NCI-H1092 (cell line): Measurements from ENCODE around the gene RSPO4.
"Not testable (repeated sequence)": the region's sequence is repeated elsewhere in the genome, so short reads cannot be mapped to it uniquely, and the experiment has no call there.

Experiments used
- DNase-seq: peaks from one replicate; lab custom pipeline; 2025; lab: John Stamatoyannopoulos, UW

Gene RSPO4

DNA sequence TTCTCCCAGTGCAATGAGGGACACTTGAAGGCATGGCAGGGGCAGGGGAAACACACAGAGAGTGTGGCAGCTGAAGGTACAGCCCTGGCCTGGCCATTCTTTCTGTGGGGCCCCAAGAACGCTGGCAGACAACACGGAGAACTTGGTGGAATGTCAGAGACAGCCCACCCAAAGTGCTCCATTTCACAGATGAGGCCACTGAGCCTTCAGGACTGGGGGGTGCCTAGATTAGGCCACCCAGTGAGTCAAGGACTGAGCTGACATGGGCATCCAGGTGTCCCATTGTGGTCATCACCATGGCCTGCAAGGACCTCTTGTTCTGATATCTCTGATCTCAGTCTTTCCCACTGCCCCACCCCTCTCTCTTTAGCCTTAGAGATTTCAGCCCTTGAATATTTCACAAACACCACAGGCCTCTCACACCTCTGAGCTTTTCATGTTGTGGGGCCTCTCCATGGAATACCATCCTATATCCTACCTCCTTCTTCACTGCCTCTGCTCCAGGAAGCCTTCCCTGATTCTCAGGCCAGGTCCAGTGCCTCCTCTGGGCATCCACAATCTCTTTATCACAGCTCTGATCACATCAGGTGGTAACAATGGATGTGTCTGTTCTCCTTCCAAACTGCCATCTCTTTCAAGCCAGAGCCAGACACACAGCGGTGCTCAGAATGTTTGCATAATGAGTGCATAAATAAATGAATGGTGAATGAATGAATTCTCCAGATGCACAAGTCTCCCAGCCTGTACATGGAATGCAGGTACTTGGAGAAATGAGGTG is 2.0 kb upstream of the RSPO4 start:
- no peak for DNase-seq

DNA sequence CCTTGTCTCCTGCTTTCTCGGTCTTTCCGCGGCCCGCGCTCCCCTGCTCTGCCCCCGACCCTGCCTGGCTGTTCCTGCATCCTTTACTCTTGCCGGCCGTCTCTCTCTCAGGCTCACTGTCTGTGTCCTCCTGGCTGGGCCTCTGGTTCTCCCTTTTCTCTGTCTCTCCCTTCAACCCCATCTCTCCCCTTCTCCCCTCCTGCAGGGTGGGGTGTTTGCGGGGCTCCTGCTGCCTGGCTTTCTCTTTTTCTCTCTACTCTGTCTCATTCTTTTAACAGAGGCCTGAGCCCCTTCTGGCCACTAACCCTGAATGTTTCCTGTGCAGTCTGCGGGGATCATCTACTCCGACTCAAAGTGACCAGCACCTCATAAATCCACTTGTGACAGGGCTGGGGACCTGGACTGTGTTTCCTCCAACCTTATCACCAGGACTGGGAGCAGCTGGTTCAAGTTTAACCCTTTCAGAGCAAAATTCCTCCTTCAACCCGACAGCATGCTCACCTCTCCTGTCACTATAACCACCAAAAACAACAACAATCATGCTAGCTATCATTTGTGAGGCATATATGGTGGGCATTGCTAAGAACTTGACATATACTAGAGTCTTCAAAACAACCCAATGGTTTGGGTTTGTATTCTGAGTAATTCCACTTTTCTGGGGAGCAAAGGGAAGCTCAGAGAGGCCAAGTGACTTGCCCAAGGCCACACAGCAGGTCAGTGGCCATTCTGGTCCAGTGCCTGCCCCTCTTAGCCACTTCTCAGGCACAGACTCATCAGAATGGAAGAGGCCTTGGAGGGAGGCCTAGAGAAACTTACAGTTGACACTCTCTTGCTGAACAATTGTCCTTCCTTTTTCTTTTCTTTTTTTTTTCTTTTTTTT is 811 bp upstream of the RSPO4 start:
- no peak for DNase-seq

DNA sequence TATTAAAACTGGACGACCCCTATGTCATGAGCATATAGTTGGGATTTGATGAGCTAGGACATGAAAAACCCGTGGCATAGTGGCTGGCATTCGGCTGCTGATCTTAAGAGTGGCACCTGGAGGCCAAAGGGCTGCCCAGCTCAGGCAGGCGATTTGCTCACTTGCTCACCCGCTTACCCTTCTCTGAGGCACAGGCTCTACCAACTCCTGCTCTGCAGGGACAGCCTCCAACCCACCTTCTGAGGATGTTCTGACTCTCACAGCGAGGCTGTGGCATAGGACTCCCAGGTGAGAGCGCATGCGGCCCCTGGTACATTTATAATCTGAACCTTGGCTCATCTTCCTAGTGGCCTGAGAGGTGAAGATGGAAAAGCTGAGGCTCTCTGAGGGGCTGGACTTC is 995 bp downstream of the RSPO4 start:
- no peak for DNase-seq

DNA sequence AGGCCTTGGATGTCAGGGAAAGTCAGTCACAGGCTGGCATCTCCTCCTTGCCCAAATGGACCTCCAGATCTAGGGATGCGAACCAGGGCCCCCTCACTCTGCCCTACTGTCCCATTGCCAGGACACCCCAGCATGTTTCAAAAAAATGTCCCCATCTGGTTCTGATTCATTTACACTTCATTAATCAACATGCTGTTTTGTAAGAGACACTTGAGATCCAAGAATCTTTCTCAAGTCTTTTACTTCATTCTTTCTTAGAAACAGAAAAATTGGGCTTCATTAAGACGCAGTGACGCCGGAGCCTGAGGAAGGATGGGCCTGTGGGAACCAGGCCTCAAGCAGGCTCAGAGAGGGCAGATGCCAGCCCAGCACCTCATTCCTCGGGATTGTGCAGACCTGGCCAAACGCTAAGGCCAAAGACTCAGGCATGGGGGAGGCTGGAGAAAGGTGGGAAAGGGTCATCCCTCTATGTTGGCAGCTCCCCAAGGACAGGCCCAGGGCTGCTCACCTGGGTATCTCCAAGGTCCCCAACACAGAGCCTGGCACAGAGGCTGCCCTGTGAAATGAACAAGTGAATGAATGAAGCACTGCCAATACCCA is 3.8 kb downstream of the RSPO4 start:
- no peak for DNase-seq

DNA sequence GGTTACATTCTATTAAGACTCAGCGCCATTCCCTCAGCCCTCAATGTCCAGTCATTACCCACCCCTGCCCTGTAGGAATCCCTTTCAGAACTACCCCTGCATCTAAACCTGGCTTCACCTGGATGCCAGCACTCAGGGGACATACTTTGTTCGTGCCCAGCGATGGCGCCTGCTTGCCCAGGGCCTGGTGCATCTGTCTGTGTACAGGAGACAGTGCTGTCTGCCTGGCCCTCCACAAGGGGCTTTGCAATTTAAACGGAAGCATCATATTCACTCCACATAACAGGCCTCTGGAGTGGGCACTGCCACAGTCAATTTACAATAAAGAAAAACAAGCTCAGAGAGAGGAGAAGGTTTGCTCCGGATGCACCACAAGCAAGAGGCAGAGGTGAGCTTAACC is 4.6 kb downstream of the RSPO4 start:
- no peak for DNase-seq

DNA sequence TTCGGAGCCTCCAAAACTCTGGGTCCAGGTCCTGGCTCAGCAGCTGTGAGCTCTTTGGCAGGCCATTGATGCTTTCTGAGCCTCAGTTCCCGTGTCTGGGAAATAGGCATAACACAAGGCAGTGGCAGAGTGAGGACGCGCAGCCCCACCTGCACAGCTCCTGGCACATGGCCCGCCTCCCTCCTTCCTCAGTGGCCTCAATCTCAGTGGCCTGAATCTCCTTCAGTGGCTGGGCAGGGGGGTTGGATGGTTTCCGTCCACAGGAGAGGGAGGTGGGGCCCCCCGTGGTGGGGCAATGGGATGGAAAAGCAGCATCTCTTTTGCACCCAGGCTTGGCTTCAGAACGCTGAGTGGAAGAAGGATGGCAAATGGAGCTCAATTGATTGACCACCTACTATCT is 5.1 kb downstream of the RSPO4 start:
- no peak for DNase-seq

DNA sequence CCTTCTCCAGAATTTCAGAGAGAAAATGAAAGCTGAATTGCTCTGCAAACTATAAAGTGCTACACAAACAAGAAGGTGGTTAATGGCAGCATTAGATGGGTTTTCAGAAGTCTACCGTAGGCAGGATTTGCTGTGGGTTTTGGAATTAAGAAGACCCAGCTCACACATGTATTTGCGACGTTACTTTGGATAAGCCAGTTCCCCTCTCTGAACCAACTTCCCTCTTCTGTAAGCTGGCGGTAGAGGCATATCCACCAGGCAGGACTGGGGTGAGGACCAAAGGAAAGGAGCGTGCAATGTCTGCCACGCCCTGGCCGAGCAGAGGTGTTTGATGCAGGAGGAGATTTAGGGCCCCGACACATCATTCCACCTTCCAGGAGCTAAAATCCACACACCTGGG is 6.9 kb downstream of the RSPO4 start:
- DNase-seq, result no peak

DNA sequence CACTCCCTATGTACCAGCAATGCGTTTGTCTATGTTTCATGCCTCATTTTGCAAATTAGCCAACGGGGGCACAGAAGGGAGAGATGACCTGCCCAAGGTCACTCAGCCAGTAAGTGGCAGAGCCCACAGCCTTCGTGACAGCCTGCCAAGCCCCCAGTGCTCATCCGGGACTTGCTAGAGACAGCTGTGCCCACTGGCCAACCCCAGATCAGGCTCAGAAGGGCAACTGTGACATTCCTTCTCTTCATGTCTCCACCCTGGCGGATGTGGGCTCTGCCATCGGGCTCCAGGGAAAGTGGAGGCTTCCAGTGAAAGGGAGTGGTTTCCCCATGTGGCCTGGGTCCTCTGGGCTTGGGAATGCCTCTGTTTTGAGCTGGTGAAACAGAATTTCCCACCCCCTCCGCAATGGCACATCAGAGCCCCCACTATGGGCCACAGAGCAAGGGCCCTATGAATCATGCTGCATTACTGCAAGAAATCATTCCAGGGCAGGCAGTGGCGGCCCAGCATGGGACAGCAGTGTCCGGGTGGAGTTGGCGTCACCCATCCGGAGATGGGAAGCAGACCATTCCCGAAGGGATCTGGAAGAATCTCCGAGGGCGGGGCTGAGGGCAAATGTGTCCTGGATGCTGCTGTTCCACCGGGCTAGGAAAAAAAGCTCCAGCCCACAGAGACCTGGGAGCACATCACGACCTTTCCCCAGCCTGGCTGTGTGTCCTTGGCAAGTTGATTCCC is 9.1 kb downstream of the RSPO4 start:
- no peak for DNase-seq

DNA sequence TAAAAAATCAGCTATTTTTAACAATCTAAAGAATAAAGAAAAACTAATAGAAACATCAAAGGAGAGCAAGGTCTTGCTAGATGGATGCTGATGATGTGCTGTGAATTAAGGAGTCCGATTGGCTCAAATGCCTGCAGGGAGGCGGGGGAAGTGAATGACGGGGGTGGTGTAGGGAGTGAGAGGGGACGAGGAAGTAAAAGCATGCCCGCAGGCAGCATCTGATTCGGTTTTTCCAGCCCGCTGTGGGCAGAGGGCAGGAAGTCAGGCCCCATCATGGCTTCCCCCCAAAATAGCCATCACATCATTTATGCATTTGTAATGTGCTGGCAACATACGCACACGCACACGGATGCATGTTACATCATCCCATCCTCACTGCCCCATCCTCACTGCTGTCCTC is 10.3 kb downstream of the RSPO4 start:
- no peak for DNase-seq

DNA sequence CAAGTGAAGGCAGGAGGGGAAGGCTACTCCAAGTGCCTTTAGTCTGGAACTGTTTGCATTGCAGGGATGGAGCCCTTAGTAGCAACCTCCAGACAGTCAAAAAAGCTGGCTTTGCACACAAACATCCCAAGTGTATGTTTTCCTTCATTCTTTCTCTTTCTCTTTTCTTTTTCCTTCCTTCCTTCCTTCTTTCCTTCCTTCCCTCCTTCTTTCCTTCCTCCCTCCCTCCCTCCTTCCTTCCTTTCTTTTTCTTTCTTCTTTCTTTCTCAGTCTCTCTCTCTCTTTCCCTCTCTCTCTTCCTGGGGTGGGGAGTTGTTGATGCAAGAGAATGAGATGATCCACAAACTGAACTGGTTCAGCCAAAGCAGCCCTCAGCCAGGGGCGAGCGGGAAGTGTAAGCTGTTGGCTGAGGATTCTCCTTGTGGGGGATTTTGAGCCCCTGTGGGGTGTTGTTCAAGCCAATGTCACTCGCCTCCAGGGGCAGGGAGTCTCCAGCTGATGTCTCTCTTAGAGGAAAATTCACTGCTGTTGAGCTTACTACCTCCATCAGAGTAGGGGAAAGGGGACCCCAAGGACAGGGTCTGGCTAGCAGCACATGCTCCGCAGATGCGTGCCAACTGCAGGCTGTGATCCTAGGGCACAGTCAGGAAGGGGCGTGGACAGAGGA is 11.7 kb downstream of the RSPO4 start:
- DNase-seq, result no peak

DNA sequence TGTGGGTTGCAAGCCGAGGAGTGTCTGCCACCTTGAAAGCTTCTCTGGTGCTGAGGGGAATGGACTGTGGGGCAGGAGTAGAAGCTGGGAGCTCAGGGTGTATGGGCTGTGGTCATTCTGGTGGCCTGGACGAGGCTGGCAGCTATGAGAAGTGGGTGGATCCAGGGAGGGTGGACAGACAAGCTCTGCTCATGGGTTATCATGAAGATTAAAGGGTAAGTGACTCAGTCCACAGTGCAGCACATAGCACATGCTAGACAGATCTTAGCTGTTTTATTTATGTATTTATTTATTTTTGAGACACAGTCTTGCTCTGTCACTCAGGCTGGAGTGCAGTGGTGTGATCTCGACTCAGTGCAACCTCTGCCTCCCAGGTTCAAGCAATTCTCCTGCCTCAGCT is 13.8 kb downstream of the RSPO4 start:
- DNase-seq, result no peak

DNA sequence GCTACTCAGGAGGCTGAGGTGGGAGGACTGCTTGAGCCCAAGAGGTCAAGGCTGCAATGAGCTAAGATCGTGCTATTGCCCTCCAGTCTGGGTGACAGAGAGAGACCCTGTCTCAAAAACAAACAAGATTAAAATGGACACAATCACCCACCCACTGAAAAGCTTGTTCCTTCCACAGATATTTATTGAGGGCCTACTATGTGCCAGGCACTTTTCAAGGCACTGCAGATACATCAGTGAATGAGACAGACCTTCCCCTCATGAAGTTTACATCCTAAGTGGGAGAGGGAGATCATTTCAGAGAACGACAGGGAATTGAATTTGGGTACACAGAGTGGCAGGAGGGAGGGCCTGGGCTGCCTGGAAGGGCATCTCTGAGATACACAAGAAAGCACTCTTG is 14.4 kb downstream of the RSPO4 start:
- DNase-seq, result no peak

DNA sequence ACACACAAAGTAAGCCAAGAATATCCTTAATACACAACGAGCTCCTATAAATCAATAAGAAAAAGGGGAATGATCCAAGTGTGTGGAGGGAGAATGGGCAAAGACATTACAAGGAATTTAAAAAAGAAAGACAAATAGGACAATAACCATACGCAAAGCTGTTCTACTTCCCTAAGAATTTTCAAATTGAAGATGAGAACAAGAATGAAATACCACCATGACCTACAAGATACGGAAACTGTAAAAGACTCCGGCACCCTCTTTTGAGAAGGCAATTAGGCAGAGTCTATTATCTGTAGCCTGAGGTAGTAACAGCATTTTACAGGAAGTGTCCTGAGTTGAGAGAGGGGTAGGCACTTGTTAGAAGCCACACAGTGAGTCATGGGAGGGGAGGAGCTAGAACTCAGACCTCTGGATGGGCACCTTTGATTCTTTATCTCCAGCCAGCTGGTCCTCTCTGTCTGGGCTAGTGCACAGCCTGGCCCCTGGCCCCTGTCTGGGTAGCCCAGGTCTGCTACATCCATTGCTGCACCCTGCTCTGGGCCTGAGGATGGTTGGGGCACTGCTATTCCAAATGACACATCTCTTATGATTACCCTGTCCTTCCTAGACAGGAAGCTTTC is 15.3 kb downstream of the RSPO4 start:
- no peak for DNase-seq

DNA sequence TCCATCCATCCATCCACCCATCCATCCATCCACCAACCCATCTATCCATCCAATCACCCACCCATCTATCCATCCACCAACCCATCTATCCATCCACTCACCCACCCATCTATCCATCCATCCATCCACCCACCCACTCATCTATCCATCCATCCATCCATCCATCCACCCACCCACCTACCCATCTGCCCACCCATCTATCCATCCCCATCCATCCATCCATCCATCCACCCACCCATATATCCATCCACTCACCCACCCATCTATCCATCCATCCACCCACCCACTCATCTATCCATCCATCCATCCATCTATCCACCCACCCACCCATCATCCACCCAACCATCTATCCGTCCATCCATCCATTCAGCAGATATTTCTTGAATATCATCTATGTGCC is 17.1 kb downstream of the RSPO4 start:
- not testable (repeated sequence) for DNase-seq

DNA sequence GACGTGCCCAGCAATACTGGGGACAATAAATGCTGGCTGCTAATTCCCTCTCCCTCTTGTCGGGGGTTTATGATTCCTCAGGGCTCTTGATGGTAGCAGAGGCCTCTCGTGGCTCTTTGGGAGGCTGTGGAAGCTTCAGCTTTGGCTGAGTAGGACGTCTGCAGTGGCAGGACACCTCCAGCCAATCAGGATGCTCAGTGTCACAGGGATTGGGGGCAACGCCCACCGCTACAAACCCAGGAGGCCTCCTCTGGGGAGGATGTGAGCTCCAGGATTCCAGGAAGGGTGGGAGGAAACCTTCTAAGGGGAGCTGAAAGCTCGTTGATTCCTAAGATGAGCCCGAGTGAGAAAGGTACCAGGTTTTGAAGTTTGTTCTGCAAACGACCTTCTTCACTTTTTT is 19.4 kb downstream of the RSPO4 start:
- DNase-seq, result no peak

DNA sequence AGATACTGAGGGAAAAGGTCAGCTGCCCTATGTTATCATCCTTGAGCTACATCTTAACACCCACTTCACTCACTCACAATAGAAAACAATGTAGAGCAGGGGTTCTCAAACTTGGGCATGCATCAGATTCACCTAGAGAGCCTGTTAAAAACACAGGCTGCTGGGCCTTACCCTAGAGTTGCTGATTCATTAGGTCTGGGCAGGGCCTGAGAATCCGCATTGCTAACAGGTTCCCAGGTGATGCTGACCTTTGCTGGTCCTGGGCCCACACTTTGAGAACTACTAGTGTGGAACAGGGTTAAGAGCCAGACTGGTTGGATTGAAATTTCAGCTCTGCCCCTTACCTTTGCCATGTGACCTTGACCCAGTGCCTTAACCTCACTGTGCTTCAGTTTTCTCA is 25.1 kb downstream of the RSPO4 start:
- DNase-seq, result no peak

DNA sequence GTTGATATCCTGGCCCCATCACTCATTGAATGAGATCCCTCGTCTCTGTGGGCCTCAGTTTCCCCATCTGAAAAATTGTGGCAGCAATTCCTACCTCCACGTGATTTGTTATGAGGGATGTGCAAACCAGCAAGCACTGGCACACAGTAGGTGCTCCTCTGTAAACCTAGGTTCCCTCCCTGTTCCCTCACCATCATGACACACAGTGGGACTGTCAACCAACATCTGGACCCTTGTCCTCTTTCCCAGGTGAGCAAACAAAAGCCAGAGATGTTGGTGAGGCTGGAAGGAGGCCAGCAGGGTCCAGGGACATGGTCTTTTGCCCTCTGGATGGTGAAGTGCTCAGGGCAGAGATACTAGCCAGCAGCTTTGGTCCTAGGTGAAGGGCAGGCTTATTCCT is 26.1 kb downstream of the RSPO4 start:
- no peak for DNase-seq

DNA sequence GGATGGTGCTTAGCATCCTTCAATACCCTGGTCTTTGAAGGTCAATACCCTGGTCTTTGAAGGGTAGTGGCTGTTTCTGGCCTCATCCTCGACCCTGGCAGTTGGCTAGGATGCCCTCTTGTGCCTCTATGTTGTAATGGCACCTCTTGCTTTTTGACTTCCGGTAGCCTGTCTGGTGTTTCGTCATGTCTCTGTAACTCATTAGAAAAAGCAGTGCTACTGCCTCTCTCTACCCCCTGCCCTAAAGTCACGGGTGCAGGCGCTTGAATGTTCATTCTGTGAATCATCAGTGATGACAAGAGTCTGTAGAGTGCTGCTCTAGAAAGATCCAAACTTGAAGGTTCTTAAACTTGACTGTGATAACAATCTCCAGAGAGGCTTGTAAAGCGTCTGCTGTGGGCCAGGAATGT is 28.3 kb downstream of the RSPO4 start:
- DNase-seq, result peak; percentile 8

DNA sequence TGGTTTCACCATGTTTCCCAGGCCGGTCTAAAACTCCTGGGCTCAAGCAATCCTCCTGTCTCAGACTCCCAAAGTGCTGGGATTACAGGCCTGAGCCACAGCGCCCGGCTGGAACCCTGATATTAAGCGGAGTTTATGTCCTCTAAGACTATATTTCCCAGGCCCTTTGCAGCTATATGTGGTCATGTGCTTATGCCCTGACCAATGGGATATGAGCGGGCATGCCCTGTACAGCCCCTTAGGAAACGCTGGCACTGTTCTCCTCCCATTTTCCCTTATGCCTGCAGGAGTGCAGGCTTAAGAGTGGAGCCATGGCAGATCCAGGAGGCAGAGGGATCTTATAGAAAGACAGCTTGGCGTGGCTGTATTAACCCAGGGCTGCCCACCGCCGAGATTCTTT is 29.9 kb downstream of the RSPO4 start:
- no peak for DNase-seq

DNA sequence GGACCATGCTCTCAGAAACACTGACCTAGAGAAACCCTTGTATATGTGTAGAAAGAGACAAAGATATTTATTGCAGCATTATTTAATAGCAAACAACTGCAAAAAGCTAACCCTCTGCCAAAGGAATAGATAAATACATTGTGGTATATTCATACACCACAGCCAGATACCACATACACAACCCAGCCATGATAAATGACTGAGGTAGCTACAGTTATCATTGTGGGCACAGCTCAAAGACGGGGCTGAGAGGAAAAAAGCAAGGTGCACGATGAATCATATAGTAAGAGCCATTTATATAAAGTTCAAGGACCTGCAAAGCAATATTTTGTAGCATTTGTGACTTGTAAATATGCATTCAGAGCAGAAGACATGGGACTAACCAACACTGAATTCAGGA is 30.8 kb downstream of the RSPO4 start:
- no peak for DNase-seq

DNA sequence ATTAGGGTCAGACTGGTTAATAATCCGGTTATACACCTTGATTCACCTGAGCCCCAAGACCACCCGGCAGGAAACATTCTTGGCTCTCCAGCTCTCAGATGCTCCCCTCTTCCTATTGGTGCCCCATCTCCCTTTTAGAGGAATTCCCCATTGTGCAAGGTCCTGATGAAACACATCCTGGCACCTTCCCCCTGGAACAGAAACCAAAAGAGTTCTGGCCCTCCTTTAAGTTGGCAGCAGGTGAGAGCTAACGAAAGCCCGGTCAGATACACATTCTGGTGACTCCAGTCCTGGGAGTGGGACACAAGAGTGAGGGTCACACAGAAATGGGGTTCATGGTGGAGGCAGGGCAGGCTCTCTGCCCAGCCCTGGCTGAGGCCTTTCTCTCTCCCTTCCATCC is 32.2 kb downstream of the RSPO4 start:
- DNase-seq, result no peak
